NCI-H1105 treated with DMSO at 0.1 percent for 48 hours (cell line): ENCODE measurements around the gene URB1.
"Not testable (repeated sequence)": the region's sequence is repeated elsewhere in the genome, so short reads cannot be mapped to it uniquely, and the experiment has no call there.

ENCODE experiments used
- DNase-seq: peaks from one replicate; lab custom pipeline; 2025; lab: John Stamatoyannopoulos, UW

The URB1 gene

DNA sequence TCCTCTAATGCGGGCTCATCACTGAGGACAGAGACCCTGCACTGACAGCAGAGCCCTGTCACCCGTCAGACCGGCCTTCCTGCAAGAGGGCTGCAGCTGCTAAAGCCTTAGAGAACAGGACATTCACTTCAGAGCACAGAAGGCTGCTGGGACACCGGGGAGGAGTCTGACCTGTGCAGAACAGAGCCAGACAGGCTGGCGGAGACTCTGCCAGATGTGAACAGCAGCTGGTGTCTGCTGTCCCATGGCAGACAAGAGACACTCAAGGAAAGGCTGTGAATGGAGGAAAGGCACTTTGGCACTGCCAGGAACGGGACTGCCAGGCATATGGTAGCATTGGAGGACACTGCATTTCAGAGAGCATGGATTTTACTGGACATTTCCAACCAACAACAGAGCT is 72.8 kb downstream of the URB1 start:
- no peak for DNase-seq

DNA sequence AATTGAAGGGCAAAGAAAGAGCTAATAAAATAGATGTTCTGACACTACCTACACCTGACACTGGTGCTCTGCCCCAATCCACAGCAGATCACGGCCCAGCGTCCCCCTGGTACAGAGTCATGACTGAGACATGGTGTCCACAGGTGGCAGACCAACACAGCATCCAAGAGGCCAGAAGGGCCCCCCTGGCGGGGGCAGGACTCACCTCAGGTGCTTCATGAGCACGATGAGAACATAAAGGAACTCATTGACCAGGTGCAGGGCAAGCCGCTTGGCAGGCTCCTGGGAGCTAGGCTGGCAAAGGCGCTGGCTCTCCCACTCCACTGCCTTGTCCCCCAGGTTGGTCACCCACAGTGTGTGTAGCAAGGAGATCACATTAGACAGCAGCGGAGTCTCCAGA is 73.8 kb downstream of the URB1 start:
- DNase-seq = no peak

DNA sequence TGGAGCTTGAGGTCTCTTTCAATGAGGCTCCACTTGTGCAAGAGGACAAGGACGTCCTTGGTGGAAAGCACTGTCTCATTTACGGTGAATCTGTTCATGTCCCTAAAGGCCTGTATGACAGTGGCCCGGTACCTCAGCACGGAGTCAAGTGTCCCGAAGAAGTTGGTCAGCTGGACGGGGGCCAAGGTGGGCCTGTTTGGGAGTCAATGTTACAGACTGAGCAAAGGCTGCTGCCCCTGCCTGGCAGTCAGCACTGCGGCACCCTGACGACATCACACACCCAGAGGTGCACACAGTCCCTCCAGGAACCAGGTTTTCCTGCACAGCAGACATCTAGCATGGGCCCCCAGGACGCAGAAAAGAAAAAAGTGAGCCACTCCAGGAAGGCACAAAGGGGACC is 75.1 kb downstream of the URB1 start:
- no peak for DNase-seq

DNA sequence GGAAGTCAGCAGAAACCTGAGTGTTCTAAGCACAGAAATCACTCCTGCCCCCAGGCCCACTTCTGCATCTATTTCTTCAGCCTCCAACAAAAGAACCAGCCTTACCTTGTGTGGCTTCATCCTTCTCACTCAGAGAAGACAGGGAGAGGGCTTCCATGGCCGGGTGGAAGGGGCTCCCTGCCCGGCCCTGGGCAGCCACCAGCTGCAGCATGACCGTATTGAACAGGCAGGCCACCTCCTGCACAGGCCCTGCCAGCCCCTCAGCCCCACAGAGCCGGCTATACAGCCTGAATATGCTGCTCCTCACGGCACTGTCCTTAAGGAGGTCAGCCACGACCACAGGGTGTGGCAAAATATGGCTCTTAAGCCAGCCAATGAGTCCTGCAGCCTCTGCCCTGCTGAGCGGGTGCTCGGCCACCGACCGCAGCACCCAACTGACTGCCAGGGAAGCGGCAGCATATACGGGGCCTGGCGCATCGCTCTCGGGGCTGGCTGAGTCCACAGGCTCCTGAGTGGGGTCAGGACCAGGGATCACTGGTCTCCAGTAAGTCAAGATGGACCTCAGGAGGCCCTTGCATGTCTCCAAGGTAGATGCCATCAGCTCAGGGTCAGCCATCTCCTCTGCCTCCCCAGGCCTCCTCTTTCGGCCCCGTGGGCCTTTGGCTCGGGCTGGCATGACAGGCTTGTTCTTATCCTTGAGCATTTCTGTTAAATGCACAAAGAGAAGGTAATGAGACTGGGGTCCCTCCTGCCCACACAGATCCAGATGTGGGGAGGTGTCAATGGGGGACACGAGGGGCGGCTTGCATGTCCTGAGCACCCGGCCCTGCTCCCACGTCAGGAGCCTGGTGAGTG is 76.2 kb downstream of the URB1 start:
- no peak for DNase-seq

DNA sequence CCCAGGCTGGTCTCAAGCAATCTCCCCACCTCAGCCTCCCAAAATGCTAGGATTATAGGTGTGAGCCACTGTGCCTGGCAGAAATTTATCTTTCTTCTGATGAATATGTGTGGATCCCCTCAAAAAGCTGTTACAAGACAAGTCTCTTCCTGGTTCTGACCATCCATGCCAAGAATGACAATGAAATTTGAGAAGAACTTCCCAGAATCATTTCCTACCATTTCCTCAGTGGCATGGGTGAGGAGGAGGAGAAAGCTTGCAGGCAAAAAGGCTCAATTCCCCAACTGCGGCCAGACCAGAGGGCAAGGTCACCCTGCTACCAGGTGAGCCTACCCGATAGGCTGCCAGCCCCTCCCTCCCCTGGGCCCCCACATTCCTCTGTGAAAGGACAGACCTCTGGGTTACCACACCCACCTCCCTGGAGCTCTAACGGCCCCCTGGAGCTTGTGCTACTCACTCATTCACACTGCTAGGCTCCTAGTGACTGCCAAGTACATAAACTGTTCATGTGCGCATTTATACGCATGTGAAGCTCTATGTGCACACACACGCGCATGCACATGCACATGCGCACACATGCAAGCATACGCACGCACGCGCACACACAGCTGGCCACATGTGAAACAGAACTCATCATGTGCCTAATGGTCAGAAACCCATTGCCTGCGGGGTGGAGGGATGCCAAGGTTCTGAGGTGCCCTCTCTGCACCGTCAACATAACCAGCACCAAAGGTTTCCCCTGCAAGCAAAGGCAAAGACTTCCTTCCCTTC is 77.1 kb downstream of the URB1 start:
- DNase-seq = no peak

DNA sequence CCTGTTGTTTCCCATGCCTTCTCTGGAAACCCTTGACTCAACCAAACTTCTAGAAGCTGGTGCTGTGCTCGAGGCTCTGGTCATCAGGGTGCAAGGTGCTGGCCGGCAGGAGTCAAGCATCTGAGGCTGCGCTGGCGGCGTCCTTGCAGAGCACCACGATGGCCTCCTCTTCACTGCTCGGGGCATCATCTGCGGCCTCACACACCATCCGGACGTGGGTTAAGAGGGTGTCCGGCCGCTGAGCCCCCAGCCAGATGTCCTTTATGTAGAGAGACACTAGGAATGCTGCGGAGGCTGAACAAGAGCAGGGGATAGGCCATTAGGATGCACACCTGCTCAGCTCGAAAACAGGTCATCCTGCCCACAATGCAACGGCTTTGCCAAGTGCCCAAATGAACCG is 78.0 kb downstream of the URB1 start:
- no peak for DNase-seq

DNA sequence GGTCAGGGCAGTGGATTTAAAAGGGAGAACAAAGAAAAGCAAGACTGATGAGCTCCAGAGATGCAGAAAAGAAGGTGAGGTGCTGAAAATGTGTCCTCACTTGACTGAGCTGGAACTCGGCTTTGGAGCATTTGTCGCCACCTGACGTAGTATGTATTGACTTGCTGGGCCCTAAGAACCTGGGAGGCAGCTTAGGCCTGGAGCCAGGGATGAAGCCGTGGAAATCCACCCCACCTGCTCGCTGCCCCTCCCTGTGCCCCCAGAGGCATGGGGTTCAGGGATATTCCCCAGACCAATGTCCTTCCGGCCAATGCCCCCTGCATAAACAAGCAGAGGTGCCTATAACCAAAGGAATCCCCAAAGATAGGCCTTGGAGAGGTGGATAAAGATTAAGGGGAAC is 79.8 kb downstream of the URB1 start:
- no peak for DNase-seq

DNA sequence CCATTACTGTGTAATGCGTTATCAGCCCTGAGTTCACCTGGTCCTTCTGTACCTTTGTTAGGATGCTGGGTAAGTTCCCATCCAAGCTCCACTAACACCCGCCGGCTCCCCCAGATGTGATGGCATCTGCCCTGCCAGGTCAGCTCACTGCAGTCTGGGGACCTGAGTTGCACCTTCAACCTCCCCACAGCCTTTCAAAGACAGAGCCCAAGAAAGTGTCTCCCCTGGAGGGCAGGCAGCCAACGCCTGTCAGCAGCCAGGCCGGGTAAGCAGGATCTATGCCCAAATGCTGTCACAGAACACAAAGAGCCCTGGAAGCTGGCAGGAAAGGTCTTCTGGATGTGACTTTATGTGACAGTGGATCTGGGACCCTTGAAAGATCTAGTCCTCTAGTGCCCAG is 80.5 kb downstream of the URB1 start:
- DNase-seq = no peak

DNA sequence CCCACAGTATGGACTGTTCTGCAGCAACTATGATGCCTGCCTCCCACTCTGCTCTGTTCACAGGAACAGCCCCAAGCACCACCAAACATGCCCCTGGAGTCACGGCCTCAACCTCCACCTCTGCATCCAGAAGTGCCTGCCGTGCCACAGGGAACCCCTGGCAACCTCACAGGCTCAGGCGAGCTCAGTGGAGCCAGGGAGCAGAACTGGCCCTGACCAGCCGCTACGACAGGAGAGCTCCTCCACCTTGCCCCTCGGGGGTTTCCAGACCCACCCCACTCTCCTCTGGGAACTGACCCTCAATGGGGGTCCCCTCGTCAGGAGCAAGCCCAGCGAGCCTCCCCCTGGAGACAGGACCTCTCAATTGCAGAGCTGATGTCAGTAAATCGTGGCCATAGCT is 81.2 kb downstream of the URB1 start:
- DNase-seq = no peak

DNA sequence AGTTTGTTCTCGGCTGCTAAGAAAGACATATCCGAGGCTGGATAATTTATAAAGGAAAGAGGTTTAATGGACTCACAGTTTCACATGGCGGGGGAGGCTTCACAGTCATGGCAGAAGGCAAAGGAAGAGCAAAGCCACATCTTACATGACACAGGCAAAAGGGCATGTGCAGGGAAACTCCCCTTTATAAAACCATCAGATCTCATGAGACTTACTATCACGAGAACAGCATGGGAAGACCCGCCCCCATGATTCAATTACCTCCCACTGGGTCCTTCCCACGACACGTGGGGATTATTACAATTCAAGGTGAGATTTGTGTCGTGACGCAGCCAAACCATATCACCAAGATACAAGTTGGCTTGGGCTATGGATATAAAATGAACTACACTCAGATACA is 81.8 kb downstream of the URB1 start:
- DNase-seq = not testable (repeated sequence)

DNA sequence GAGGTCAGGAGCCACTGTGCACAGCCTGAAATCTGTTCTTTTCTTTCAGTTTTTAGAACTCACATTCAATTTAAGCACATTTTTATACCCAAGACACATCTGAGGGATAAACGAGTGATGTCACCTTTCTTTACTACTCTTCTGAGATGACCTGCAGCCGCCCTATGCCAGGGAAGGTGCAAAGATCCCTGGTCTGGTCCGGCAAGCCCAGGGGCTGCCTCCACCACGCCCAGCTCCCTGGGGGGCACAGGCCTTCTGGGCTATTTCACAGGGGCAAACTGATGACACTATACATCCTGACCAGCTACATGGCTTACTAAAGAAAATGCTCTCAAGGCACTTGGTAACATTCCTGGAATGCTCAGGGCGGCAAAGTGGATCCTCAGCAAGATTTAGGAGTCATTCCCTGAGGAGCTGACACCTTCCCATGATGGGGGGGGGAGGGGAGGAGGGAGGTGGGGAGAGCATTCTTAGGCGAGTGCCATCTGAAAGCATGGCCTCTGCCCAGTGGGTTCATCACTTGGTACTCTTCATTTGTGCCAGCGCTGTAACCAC is 82.8 kb downstream of the URB1 start:
- DNase-seq = no peak

DNA sequence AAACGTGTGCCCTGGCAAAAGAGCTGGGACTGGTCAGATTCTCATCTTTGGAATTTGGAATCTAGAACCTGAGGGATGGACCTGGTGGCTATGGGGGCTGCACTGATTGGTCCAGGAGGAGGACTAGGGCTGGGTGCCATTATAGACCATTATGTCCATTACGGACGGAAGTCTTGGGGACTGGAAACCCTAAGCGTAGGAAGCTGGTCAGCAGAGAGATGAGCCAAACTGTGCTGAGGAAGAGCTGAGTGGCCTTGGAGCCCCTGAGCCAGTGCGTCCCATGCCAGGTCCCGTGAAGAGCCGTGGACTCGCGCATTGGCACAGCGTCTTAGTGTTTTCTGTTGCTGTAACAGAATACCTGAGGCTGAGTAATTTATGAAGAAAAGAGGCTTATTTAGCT is 84.1 kb downstream of the URB1 start:
- DNase-seq = no peak

DNA sequence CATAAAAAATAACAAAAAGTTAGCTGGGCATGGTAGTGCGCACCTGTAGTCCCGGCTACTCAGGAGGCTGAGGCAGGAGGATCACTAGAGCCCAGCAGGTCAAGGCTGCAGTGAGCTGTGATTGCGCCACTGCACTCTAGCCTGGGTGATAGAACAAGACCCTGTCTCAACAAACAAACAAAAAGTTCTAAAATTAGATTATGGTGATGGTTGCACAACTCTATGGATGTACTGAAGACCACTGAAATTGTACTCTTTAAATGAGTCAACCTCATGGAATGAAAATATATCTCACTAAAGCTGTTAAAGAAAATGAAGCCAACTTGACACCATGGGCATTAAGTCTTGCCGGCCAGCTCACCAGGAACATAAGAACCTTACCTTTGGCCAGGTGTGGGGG is 85.1 kb downstream of the URB1 start:
- DNase-seq = no peak

DNA sequence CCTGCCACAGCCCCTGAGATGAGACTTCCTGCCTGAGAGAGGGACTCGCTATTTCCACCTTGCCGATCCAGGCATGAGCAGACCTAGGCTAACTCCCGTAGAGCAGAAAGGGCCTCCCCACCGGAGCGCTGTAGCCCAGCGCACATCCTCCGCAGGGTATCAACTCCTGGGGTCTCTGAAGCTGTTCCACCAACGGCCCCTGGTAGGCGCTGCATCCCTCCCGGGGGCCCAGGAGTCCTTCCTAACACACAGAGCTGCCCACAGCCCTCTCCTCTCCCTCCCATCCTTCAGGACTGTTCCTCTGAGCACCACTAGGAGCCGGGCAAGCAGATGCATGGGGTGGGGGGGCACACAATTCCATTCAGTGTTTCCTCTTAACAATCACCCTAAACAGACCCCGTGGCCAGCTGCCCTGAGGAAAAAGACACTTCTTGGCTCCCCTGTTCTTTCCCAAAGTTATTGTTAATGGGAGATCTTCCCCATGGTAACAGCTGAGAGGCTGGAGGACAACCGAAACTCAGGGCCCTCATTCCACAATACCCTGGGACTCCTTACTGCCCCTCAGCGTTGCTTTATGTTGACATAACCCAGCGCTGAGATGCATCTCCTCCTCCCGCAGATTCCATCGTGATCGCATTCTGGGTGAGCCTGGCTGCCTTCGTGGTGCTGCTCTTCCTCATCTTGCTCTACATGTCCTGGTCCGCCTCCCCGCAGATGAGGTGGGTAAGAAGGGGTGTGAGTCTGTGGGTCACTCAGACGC is 86.6 kb downstream of the URB1 start:
- no peak for DNase-seq

DNA sequence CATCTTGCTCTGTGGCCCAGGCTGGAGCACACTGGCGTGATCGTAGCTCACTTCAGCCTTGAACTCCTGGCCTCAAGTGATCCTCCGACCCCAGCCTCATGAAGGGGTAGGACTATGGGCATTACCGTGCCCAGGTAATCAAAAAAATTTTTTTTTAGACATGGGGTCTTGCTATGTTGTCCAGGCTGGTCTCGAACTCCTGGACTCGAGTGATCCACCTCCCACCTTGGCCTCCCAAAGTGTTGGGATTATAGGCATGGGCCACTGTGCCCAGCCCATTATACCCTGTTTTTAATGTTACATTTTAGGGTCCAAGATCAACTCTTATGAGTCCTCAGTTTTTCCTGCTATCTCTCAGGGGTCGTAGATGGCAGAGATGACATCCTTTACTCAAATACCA is 87.8 kb downstream of the URB1 start:
- no peak for DNase-seq

DNA sequence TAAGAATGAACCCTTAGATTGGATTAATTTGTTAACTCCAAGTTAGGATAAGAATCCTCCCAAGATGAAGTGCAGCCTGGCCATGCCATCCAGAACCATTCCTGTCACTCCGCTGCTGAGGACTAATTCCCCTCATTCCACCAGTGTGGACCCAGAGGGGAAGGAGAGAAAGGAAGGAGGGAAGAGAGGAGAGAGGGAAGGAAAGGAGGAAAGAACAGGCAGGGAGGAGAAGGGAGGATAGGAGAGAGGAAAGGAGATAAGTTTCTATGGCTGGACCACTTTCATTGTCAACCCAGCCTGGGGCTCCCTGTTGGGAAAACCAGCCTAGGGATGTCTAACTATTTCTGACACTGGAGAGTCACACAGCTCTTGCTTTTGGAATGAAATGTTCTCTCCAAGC is 89.4 kb downstream of the URB1 start:
- no peak for DNase-seq

DNA sequence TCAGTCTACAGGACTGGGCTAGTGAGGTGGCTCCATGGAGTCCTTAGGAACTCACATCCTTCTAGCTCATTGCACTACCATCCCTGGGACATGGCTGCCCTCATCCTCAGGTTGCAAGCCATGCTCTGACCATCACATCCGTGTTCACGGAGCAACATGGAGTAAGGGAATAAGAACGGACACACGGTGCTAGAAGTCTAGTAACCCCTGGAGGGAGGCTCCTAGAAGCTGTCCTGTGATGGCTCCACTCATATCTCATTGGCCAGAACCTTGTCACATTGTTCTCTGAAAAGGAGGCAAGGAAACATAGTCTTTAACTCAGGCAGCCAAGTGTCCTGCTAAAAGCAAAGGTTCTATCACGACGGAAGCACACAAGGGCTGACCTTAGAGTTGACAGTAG is 90.3 kb downstream of the URB1 start:
- no peak for DNase-seq

DNA sequence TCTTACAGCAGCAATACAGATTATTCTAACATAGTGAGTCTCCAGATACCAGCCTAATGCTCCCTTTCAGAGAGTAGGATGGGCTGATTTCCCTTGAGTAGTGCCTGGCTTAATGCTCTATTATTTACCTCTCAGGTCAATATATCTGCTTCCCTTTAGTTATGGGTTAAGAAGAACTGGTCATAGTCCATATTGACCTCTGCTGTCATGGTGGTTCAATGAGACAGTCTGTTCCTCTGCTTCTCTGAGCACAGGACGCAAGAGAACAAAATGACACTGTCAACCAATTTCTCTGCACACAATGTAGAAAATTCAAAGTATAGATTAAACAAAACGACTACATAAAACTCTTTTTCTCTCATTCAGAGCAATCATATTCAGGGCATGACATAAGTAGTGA is 91.2 kb downstream of the URB1 start:
- no peak for DNase-seq

DNA sequence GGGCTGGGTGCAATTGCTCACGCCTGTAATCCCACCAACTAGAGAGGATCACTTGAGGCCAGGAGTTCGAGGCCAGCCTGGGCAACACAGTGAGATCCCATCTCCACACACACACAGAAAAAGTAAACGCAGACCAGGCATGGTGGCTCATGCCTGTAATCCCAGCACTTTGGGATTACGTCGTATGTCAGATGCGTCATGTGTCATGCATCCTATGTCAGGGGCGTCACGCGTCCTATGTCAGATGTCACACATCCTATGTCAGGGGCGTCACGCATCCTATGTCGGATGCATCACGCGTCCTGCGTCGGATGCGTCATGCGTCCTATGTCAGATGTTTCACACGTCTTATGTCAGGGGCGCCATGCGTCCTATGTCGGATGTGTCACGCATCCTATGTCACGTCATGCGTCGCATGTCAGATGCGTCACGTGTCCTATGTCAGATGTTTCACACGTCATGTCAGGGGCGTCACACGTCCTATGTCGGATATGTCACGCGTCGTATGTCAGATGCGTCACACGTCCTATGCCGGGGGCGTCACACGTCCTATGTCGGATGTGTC is 92.6 kb downstream of the URB1 start:
- no peak for DNase-seq

DNA sequence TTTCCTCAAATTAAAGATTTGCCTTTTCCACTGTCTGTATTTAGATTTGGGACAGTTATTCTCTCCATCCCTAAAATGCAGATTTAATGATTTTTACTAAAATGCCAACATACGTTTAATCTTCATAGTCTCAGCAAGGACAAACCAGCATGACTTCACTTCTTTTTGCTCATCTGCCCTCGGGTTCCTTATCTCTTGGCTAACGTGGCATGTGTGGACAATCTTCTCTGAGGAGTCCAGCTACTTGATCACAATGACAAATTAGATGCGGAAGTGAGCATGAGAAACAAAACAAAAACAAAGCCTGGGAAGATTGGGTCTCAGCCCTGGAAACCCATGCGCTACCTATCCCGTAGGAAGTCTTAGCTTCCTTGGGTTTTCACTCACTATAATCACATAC is 93.1 kb downstream of the URB1 start:
- DNase-seq = no peak

DNA sequence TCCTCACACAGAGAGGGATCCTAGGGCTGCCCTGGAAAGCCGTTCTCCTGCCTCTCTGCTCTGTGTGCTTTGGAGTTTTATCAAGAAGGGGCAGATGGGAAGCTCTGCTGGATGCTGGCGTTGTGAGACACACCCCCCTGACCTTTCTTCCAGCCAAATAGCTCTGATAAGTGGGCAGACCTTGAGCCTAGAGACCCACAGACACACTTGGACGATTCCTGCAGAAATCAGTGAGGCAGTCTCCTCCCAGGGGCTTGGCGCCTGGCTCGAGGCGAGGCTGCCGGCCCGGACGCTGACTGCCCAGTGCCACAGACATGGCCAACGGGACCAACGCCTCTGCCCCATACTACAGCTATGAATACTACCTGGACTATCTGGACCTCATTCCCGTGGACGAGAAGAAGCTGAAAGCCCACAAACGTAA is 94.1 kb downstream of the URB1 start, which contains the start of gene MRAP:
MRAP (plus strand) TSS at position 198 of the 424 bp plus-strand sequence; CDS start at position 315, 117 bp downstream.
- DNase-seq = no peak

DNA sequence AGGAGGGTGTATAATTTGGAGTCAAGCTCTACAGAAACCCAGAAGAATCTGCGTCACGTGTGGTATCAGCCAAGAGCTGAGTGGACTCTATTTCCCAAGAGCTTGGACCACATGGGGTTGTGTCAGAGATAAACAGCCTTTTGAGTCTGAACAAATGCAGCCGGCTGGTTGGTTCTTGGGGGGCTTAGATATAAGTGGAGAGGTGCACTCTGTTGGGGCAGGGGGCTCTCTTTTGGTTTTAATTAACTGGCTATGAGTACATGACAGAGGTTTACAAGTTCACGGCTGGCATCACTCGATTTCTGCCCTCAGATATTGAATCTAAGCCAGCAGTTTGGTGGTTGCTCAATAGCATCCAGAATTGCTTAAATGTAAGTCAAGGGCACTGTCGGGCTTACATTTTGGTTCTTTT is 94.7 kb downstream of the URB1 start:
- DNase-seq = no peak
